ENCODE measurements around the gene MORF4L2. TPM values are rescaled to one million over a fixed set of nuclear protein-coding genes. Genes with fewer than 3 reads are reported as not detected.

The MORF4L2 gene
- total and polyA plus RNA-seq, 9 of the 15 experiments (the other 6 are each of a cell fraction or from before 2014, with no cell fraction given): 324 to 781 (median 420) TPM

- TF ChIP-seq VEZF1 (CRISPR knock-in tag; IDR thresholded peaks at IDR 0.05) (peak; percentile 31; the same call in 1 of the 2 replicates), THAP7 (CRISPR knock-in tag; IDR thresholded peaks at IDR 0.05) (no peak), RBFOX2 (IDR thresholded peaks at IDR 0.05; ENCODE audit: low read depth, low read length) (peak; percentile 64), HDAC2 (IDR thresholded peaks at IDR 0.05) (no peak), ZSCAN29 (IDR thresholded peaks at IDR 0.05) (no peak), NUFIP1 (IDR thresholded peaks at IDR 0.05; ENCODE audit: partially characterized antibody) (no peak)
Measured at GRCh38 chrX:103685396-103685795, 1.1 kb downstream of the MORF4L2 start (continued).

- Histone ChIP-seq H3K27me3 (ENCODE audit: control insufficient read depth in 2 of 2, insufficient read depth in 2 of 2, low read length in 2 of 2) (no peaks in the 10 kb centered on the region), H3K4me2 (ENCODE audit: insufficient read depth, low read length) (no peak overlapping the region), H3K4me3 (no peak overlapping the region), H3K79me2 (ENCODE audit: control insufficient read depth, insufficient read depth, low read length) (peaks cover 28% of the 10 kb centered on the region), H3K4me1 (replicated peaks in 1 of 2; ENCODE audit: control insufficient read depth in 2 of 2, insufficient read depth in 2 of 2, low read length in 2 of 2) (no peaks in the 10 kb centered on the region; a peak in 1 of 5 replicates), H3K36me3 (ENCODE audit: control insufficient read depth, insufficient read depth, low read length) (peaks cover 80% of the 10 kb centered on the region), H3K9me1 (ENCODE audit: control insufficient read depth, insufficient read depth, low read length) (no peaks in the 10 kb centered on the region), H3K9me3 (replicated peaks; ENCODE audit: control insufficient read depth, insufficient read depth, low read depth, low read length) (no peaks in the 10 kb centered on the region), H3K9ac (ENCODE audit: insufficient read depth in 1 of 2, low read depth in 2 of 2, low read length in 2 of 2) (no peak overlapping the region), H3K27ac (ENCODE audit: extremely low read depth, low read depth, low read length) (no peak overlapping the region), H2AFZ (ENCODE audit: low read depth, low read length) (no peak overlapping the region), H4K20me1 (replicated peaks; ENCODE audit: control insufficient read depth, insufficient read depth, low read length) (no peaks in the 10 kb centered on the region; the same call in 1 of the 2 replicates)
- ATAC-seq (no peak), FAIRE-seq (no peak), DNase-seq (ENCODE audit: extremely low read depth in 1 of 4, low spot score in 3 of 4) (no peak)
- CTCF ChIA-PET (ENCODE audit: low intra/inter-chr PET ratio): no interaction called here
- intact Hi-C loops (cut with micrococcal nuclease) (loop anchor here (10.0 kb wide), 1 partner anchor 483 kb away; the partner anchor contains the start of gene FAM199X), in situ Hi-C loops (cut with MboI) (no loop called here)
- WGBS (ENCODE audit: insufficient coverage, low coverage, missing lambda C conversion rate): 93% methylated on average over 2 of the region's 2 CpGs
- BruUV-seq (replicated peaks): no TSS peak
- TF ChIP-seq RBFOX2 (IDR thresholded peaks at IDR 0.05; ENCODE audit: low read depth, low read length): peak; percentile 41; the same call in 1 of the 2 replicates
- no peak for TF ChIP-seq MEIS2 (IDR thresholded peaks at IDR 0.05; ENCODE audit: partially characterized antibody)
- 0 out of 2 replicates have a peak, but pooled peaks have one; percentile 8 for TF ChIP-seq POLR2AphosphoS5 (IDR thresholded peaks at IDR 0.05; ENCODE audit: control insufficient read depth, insufficient read depth, low read depth, low read length)
- POLR2A ChIA-PET: interaction anchor here (1.2 to 2.0 kb wide), 2 partner anchors 14 to 17 kb away, joined by 3 to 10 read pairs; no protein-coding TSS in a partner anchor
Measured at GRCh38 chrX:103681443-103681842, 5.1 kb downstream of the MORF4L2 start.

Data from K562 (cell line).